Measurements from ENCODE around the gene SLC6A11.

DNA sequence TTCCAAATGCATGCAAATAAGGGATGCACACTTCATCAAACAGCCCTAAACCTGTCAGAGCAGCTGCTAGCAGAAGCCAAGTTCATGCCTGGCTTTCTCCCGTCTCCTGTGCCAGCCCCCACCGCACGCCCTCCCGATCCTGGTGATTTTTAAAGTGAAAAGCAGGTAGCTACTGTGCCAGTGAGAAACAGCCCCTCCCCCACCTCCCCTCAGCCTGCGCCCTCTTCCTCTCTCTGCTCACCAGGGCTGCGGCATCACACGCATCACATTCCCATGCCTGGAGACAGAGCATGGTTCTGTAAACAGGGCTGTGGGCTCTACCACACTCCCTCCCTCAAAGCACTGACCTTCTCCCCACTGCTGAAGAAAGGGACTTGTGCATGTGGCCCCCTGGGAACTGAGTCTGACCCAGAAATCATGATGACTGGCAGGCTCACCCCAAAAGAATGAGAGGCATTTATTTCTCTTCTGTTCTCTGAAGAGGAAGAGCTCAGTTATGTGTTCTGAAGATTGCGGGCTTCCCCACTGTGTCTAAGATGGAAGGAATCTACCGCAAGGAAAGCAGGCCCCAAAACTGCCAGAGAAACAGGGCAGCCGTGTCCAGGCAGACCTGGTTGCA, 162.0 kb downstream of the SLC6A11 start:
- no peak for TF ChIP-seq POLR2A (IDR thresholded peaks at IDR 0.05)
- TF ChIP-seq, protein P1, sequence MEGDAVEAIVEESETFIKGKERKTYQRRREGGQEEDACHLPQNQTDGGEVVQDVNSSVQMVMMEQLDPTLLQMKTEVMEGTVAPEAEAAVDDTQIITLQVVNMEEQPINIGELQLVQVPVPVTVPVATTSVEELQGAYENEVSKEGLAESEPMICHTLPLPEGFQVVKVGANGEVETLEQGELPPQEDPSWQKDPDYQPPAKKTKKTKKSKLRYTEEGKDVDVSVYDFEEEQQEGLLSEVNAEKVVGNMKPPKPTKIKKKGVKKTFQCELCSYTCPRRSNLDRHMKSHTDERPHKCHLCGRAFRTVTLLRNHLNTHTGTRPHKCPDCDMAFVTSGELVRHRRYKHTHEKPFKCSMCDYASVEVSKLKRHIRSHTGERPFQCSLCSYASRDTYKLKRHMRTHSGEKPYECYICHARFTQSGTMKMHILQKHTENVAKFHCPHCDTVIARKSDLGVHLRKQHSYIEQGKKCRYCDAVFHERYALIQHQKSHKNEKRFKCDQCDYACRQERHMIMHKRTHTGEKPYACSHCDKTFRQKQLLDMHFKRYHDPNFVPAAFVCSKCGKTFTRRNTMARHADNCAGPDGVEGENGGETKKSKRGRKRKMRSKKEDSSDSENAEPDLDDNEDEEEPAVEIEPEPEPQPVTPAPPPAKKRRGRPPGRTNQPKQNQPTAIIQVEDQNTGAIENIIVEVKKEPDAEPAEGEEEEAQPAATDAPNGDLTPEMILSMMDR (IDR thresholded peaks at IDR 0.05), result no peak

All from esophagus squamous epithelium (tissue), 4 donors.